AG09309 (cell line): Measurements from ENCODE around the gene MFSD1.

Source experiments
- DNase-seq: peaks from one replicate; pipeline ENCODE4 v3.0.0-alpha.2; 2010; ENCODE audit warnings: low read depth
- H3K4me3 ChIP-seq: 2 replicates; pipeline ENCODE4 v1.5.1; 2011; ENCODE audit warnings: mild to moderate bottlenecking, low read depth, low read length, moderate library complexity; ENCODE audit not compliant: control insufficient read depth
- TF ChIP-seq, protein P1 (sequence below): IDR thresholded peaks from 2 replicates; pipeline ENCODE4 v1.5.1; 2011; ENCODE audit warnings: mild to moderate bottlenecking, low read depth, low read length, inconsistent platforms; ENCODE audit not compliant: insufficient read depth, control insufficient read depth; ENCODE audit errors: missing control alignments

MFSD1 gene

DNA sequence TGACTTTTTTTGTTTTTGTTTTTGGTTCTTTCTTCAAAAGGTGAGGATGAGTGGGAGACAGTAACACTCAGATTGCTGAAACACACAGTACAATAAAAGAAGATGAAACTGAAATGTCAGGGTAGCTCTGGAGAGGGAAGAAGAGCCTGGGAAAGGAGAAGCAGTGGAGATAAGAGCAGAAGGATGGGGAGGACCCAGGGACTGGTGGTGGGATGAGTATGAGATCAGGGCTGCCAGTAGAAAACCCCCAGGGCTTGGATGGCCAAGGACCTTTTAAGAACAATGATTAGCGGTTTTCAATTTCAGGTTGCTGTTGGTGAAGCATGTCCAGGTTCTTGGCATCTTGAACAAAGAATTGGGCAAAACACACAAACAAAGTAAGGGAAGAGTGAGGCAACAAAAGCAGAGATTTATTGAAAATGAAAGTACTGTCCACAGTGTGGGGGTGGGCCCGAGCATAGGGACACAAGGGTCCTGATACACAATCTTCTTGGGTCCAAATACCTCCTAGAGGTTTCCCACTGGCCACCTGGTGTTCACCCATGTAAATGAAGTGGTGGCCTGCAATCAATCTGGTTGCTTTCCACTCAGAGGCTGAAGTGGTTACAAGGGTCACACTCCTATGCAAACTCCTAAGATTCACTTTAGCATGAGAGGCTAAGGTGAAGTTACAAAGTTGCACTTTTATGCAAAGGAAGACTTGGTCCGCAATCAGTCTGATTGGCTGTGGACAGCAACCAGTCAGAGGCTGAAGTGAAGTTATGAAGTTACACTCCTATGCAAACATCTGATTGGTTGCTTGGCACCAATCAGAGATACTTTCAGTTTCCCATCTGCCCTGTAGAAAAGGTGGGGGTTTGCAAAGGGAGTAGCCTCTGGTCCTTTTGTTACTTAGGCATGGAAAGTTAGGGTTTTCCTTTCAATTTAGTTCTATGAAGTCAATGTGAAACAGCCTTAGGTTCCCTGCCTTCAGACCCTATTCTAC, 26.1 kb upstream of the MFSD1 start:
- no peak overlapping the region for H3K4me3 ChIP-seq
- TF ChIP-seq, protein P1, sequence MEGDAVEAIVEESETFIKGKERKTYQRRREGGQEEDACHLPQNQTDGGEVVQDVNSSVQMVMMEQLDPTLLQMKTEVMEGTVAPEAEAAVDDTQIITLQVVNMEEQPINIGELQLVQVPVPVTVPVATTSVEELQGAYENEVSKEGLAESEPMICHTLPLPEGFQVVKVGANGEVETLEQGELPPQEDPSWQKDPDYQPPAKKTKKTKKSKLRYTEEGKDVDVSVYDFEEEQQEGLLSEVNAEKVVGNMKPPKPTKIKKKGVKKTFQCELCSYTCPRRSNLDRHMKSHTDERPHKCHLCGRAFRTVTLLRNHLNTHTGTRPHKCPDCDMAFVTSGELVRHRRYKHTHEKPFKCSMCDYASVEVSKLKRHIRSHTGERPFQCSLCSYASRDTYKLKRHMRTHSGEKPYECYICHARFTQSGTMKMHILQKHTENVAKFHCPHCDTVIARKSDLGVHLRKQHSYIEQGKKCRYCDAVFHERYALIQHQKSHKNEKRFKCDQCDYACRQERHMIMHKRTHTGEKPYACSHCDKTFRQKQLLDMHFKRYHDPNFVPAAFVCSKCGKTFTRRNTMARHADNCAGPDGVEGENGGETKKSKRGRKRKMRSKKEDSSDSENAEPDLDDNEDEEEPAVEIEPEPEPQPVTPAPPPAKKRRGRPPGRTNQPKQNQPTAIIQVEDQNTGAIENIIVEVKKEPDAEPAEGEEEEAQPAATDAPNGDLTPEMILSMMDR: no peak
- DNase-seq: no peak

DNA sequence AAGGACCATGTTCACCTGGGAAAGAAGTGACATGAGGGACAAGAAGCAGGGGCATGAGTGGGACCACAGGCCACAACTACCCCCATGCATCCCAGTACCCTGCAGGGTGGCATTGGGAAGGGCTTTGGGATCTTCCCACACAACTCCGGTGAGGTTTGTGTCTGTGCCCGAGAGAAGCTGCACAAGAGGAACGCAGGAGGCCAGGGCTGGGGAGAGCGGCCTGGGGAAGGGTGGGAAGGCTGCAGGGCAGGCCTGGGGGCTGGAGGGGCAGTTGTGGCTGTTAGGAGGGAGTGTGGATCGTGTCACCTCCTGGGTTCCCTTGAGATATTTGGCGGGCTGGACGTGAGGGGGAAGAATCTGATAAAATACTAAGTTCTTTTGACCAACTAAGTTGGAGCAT, 25.3 kb upstream of the MFSD1 start:
- no peak overlapping the region for H3K4me3 ChIP-seq
- DNase-seq: no peak
- TF ChIP-seq, protein P1: no peak

DNA sequence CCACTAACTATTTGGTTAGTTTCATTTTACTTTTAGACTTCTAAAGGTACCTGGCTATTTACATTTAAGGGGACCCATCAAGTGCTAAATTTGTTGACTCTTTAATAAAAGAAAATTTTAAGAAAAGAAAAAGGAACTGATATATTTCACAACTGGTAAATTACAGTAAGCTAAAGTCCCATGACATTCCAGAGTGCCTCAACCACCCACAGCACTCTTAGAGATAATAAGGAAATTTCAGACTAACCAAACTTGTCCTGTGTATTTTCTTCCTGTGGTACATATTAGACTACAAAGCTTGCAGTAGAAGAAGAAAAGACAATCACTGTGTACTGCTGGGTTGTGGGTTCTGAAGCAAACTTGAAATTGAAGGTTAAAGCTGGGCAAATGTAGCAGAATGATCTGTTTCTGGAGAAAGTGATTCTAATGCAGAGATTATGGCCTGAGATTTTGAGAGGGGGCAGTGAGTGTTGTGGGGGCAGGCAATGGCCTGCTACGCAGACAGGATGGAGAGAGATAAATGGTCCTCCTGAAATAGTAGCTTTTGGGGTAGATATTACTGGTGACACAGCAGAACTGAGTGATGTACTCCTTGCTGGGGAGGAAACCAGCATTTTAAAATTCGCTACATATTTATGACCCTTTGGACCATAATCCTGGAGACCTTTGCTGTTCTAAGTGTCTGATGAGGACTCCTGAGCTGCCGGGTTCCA, 24.5 kb upstream of the MFSD1 start:
- DNase-seq: no peak
- TF ChIP-seq, protein P1: no peak
- no peak overlapping the region for H3K4me3 ChIP-seq

DNA sequence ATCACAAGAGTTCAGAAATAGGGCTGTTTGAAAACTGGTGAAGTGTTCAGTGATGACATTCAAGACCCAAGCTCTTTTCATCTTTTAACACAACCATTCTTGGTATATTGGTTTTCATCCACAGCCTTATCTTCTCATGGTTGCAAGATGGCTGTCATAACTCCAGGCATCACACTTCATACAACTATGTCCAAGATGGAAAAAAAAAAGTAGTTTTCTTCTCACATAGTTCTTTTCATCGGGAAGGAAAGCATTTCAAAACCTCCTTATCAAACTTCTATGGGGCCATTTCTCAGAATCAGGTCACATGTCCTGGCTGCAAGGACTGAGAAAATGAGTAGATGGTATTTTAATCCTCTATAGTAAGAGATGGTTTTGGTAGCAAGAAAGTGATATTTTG, 21.1 kb upstream of the MFSD1 start:
- H3K4me3 ChIP-seq: no peak overlapping the region
- TF ChIP-seq, protein P1: no peak
- DNase-seq: no peak

DNA sequence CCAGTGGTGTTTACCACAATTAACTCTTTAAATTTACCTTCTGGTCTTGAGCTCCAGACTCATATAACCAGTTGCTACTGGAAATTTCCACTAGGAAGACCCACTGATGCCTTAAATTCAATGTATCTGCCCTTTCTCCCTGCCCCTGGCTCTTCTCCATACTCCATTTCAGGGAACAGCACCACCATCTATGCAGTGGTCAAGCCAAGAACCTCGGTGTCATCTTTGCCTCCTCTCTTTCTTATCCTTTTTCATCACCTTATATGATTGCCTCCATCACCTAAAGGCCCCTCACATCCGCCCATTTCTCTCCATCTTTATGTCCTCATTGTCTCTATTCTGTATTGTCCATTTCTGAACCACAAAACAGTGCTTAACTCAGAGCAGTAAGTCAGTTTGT, 20.7 kb upstream of the MFSD1 start:
- TF ChIP-seq, protein P1: no peak
- no peak for DNase-seq
- H3K4me3 ChIP-seq: no peak overlapping the region

- H3K4me3 ChIP-seq: no peak overlapping the region
- DNase-seq: no peak
- TF ChIP-seq, protein P1: no peak
These were observed 20.0 kb upstream of the MFSD1 start for GRCh38 chr3:158781849-158782248.
